Left ventricle myocardium inferior (tissue), 1 donor: ENCODE data around the gene GABRB2. TPM values are rescaled to one million over a fixed set of nuclear protein-coding genes. Genes with fewer than 3 reads are reported as not detected.

Source experiments
- DNase-seq: peaks from one replicate; pipeline ENCODE4 v3.0.0-alpha.2; 2020
- H3K27ac ChIP-seq: fragments of 200-600 bp; replicated peaks from 2 replicates; pipeline ENCODE4 v1.8.0; 2021
- H3K27me3 ChIP-seq: fragments of 200-600 bp; 2 replicates; pipeline ENCODE4 v1.8.0; 2021; ENCODE audit warnings: low read depth
- H3K36me3 ChIP-seq: fragments of 200-600 bp; 2 replicates; pipeline ENCODE4 v1.8.0; 2021
- H3K4me1 ChIP-seq: fragments of 200-600 bp; 2 replicates; pipeline ENCODE4 v1.8.0; 2021
- H3K4me3 ChIP-seq: fragments of 200-600 bp; 2 replicates; pipeline ENCODE4 v1.8.0; 2021; ENCODE audit warnings: mild to moderate bottlenecking, moderate library complexity
- H3K9me3 ChIP-seq: fragments of 200-600 bp; replicated peaks from 2 replicates; pipeline ENCODE4 v1.8.0; 2021
- intact Hi-C: fragments of 100-400 bp; cut with micrococcal nuclease; formaldehyde crosslinking; loops from one replicate; pipeline ENCODE4 v1.11.0; 2022
- total RNA-seq: library from RNA; stranded (reverse); fragmentation: NEBNext Ultra II Directional; extraction: Animal tissue kit (Norgen Biotek cat#: 25700); gene quantifications from one replicate; pipeline ENCODE4 v1.2.1, GENCODE V29; 2021
- TF ChIP-seq, protein P1 (sequence below): fragments of 200-600 bp; IDR thresholded peaks from 2 replicates; pipeline ENCODE4 v1.8.0; 2021; ENCODE audit warnings: antibody characterized with exemption, mild to moderate bottlenecking, borderline replicate concordance
- donor health status: DM: no; HTN: yes; CAD: no; lungs with severe emphysema.

Gene GABRB2
- total RNA-seq, 1 donor from 2014 or later = 0.11 TPM

DNA sequence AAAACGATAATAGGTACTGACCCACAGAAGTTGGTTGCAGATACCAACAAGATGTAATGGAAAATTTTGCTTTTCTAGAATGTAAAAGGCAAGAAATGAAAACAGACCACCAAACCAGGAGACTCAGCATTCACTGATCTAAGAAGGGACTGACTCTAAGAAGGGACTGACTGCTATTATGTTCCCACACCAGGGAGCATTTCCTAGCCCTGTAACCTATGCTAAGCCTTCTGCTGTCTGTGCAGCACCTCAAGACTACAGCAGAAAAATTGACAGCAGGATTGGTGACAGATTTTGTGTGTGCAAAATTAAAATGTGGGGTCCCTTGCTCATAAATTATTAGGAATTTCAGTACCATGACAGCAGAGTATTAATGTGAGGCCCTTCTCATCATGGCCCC is 154.8 kb downstream of the GABRB2 start:
- Histone ChIP-seq H3K4me3 (no peak overlapping the region), H3K9me3 (peaks cover 4% of the 10 kb centered on the region), H3K27ac (no peak overlapping the region), H3K36me3 (no peaks in the 10 kb centered on the region), H3K27me3 (no peaks in the 10 kb centered on the region), H3K4me1 (no peaks in the 10 kb centered on the region)
- intact Hi-C loops = no loop called here
- TF ChIP-seq, protein P1, sequence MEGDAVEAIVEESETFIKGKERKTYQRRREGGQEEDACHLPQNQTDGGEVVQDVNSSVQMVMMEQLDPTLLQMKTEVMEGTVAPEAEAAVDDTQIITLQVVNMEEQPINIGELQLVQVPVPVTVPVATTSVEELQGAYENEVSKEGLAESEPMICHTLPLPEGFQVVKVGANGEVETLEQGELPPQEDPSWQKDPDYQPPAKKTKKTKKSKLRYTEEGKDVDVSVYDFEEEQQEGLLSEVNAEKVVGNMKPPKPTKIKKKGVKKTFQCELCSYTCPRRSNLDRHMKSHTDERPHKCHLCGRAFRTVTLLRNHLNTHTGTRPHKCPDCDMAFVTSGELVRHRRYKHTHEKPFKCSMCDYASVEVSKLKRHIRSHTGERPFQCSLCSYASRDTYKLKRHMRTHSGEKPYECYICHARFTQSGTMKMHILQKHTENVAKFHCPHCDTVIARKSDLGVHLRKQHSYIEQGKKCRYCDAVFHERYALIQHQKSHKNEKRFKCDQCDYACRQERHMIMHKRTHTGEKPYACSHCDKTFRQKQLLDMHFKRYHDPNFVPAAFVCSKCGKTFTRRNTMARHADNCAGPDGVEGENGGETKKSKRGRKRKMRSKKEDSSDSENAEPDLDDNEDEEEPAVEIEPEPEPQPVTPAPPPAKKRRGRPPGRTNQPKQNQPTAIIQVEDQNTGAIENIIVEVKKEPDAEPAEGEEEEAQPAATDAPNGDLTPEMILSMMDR = no peak
- no peak for DNase-seq

DNA sequence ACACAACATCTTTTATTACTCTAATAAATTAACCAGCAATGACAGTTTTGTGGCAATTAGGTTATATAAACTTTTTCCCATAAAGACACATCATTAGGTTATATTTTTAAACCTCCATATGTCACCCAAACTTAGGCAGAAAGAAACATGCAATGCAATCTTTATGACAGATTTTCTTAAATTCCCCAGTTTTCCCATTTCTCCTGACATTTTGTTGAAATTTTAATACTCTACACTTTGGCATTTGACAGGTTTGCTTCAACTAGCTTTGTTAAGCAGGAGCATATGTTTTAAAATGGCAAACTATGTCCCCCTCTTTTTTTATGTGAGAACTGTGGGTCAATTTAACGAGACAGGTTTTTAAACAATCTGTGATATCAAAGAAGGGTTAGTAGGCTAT is 155.5 kb downstream of the GABRB2 start:
- H3K4me1 ChIP-seq = no peaks in the 10 kb centered on the region
- H3K36me3 ChIP-seq = no peaks in the 10 kb centered on the region
- no peaks in the 10 kb centered on the region for H3K27me3 ChIP-seq
- TF ChIP-seq, protein P1 = no peak
- H3K27ac ChIP-seq = no peak overlapping the region
- intact Hi-C loops = no loop called here
- no peak for DNase-seq
- no peak overlapping the region for H3K4me3 ChIP-seq
- H3K9me3 ChIP-seq = peaks cover 4% of the 10 kb centered on the region

GRCh38 chr5:161387121-161387520 is 159.4 kb downstream of the GABRB2 start:
- intact Hi-C loops = no loop called here
- Histone ChIP-seq H3K36me3 (no peaks in the 10 kb centered on the region), H3K9me3 (no peaks in the 10 kb centered on the region), H3K27ac (no peak overlapping the region), H3K4me3 (no peak overlapping the region), H3K27me3 (no peaks in the 10 kb centered on the region), H3K4me1 (no peaks in the 10 kb centered on the region)
- DNase-seq = no peak
- TF ChIP-seq, protein P1 = no peak

GRCh38 chr5:161385027-161385426 is 161.5 kb downstream of the GABRB2 start:
- no peak overlapping the region for H3K27ac ChIP-seq
- intact Hi-C loops = no loop called here
- H3K4me3 ChIP-seq = no peak overlapping the region

GRCh38 chr5:161382685-161383084 is 163.8 kb downstream of the GABRB2 start:
- no peak for DNase-seq
- Histone ChIP-seq H3K27me3 (no peaks in the 10 kb centered on the region), H3K4me1 (no peaks in the 10 kb centered on the region), H3K27ac (no peak overlapping the region), H3K4me3 (no peak overlapping the region), H3K9me3 (no peaks in the 10 kb centered on the region), H3K36me3 (no peaks in the 10 kb centered on the region)
- TF ChIP-seq, protein P1 = no peak
- intact Hi-C loops = no loop called here

More at GRCh38 chr5:161385027-161385426, 161.5 kb downstream of the GABRB2 start:
- no peak for DNase-seq
- TF ChIP-seq, protein P1 = no peak
- no peaks in the 10 kb centered on the region for H3K36me3 ChIP-seq
- H3K27me3 ChIP-seq = no peaks in the 10 kb centered on the region
- H3K4me1 ChIP-seq = no peaks in the 10 kb centered on the region
- H3K9me3 ChIP-seq = no peaks in the 10 kb centered on the region

DNA sequence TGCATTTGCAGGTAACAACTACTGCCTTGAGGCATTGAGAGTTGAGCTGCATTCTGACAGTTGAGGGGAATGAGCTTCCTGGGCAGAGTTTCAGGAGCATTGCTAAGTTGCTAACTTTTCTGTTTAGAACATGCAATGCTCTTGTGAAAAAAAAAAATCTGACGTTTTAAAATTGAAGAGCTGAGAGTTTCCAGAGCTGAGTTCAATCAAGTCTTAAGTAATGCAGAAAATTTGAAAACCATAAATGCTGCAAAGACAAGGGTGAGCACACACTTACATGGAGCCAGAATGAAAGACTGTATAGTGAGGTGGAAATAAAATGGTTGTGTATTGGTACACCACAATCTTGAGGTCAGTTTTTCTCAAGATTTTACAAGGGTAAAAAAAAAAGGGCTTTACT is 166.0 kb downstream of the GABRB2 start:
- intact Hi-C loops = no loop called here
- TF ChIP-seq, protein P1 = no peak
- Histone ChIP-seq H3K27me3 (no peaks in the 10 kb centered on the region), H3K4me1 (no peaks in the 10 kb centered on the region), H3K9me3 (no peaks in the 10 kb centered on the region), H3K4me3 (no peak overlapping the region), H3K27ac (no peak overlapping the region), H3K36me3 (no peaks in the 10 kb centered on the region)
- DNase-seq = no peak
